Astrocyte (in vitro differentiated cells and primary cell): ENCODE data around the gene LIF.

Source experiments
- CTCF ChIP-seq: IDR thresholded peaks from 2 replicates; pipeline ENCODE4 v1.5.1; 2011; ENCODE audit warnings: low read depth, mild to moderate bottlenecking, inconsistent platforms, low read length, moderate library complexity; ENCODE audit not compliant: insufficient read depth
- EZH2 ChIP-seq: IDR thresholded peaks from 2 replicates; pipeline ENCODE4 v1.6.1; 2012; ENCODE audit warnings: mild to moderate bottlenecking, low read length, inconsistent platforms; ENCODE audit not compliant: insufficient read depth

GRCh38 chr22:30284666-30285065 lies 38.1 kb upstream of the LIF start:
- TF ChIP-seq CTCF, result no peak
- no peak for TF ChIP-seq EZH2
